GM19452 (cell line): Measurements from ENCODE around the gene PNPLA8.
"Not testable (repeated sequence)": the region's sequence is repeated elsewhere in the genome, so short reads cannot be mapped to it uniquely, and the experiment has no call there.

ENCODE experiments used
- ATAC-seq: cut with Tn5 transposase; IDR thresholded peaks from one replicate; pipeline ENCODE4 v1.9.1; 2021; ENCODE audit not compliant: unreplicated experiment

PNPLA8 gene

GRCh38 chr7:108479118-108479517 lies 46.8 kb downstream of the PNPLA8 start:
- ATAC-seq: no peak

- ATAC-seq: no peak
Measured at GRCh38 chr7:108468246-108468645, 57.7 kb downstream of the PNPLA8 start.

- no peak for ATAC-seq
Measured at GRCh38 chr7:108467391-108467790, 58.5 kb downstream of the PNPLA8 start.

GRCh38 chr7:108466322-108466721 lies 59.6 kb downstream of the PNPLA8 start:
- not testable (repeated sequence) for ATAC-seq

- no peak for ATAC-seq
Measured at GRCh38 chr7:108464743-108465142, 61.2 kb downstream of the PNPLA8 start.

- ATAC-seq: no peak
Measured at GRCh38 chr7:108463613-108464012, 62.3 kb downstream of the PNPLA8 start.

GRCh38 chr7:108461840-108462239 lies 64.1 kb downstream of the PNPLA8 start:
- ATAC-seq: no peak

- ATAC-seq: no peak
Measured at GRCh38 chr7:108460964-108461363, 65.0 kb downstream of the PNPLA8 start.

- ATAC-seq: no peak
Measured at GRCh38 chr7:108459922-108460551, 65.9 kb downstream of the PNPLA8 start.

GRCh38 chr7:108457871-108458270 lies 68.1 kb downstream of the PNPLA8 start:
- no peak for ATAC-seq

- no peak for ATAC-seq
Measured at GRCh38 chr7:108456845-108457540, 68.9 kb downstream of the PNPLA8 start.

GRCh38 chr7:108455998-108456677 lies 69.8 kb downstream of the PNPLA8 start, which contains the start of gene NRCAM:
Gene NRCAM, minus strand, starts transcription at chr7:108456436. Its CDS starts 216,372 bp downstream, at chr7:108240064.
- no peak for ATAC-seq

GRCh38 chr7:108455551-108455997 lies 70.4 kb downstream of the PNPLA8 start:
- ATAC-seq: no peak

- ATAC-seq: no peak
Measured at GRCh38 chr7:108454674-108455550, 71.0 kb downstream of the PNPLA8 start.

- ATAC-seq: no peak
Measured at GRCh38 chr7:108454317-108454673, 71.6 kb downstream of the PNPLA8 start.

- no peak for ATAC-seq
Measured at GRCh38 chr7:108453320-108453719, 72.6 kb downstream of the PNPLA8 start.

- no peak for ATAC-seq
Measured at GRCh38 chr7:108452707-108453106, 73.2 kb downstream of the PNPLA8 start.

GRCh38 chr7:108451296-108451848 lies 74.6 kb downstream of the PNPLA8 start:
- ATAC-seq: no peak

GRCh38 chr7:108450160-108450559 lies 75.8 kb downstream of the PNPLA8 start:
- ATAC-seq: no peak

- no peak for ATAC-seq
Measured at GRCh38 chr7:108449521-108449920, 76.4 kb downstream of the PNPLA8 start.
